SW 1271 (cell line): ENCODE data around the gene C9orf43.

Experiments used
- DNase-seq, 2 experiments: peaks; one replicate each; lab custom pipeline; 2025; lab: John Stamatoyannopoulos, UW

C9orf43 gene

GRCh38 chr9:113465599-113466140 is 55.1 kb downstream of the C9orf43 start:
- no peak for DNase-seq

GRCh38 chr9:113467183-113467582 is 56.6 kb downstream of the C9orf43 start:
- DNase-seq = no peak

- DNase-seq = no peak
Measured at GRCh38 chr9:113468716-113469448, 58.3 kb downstream of the C9orf43 start.

DNA sequence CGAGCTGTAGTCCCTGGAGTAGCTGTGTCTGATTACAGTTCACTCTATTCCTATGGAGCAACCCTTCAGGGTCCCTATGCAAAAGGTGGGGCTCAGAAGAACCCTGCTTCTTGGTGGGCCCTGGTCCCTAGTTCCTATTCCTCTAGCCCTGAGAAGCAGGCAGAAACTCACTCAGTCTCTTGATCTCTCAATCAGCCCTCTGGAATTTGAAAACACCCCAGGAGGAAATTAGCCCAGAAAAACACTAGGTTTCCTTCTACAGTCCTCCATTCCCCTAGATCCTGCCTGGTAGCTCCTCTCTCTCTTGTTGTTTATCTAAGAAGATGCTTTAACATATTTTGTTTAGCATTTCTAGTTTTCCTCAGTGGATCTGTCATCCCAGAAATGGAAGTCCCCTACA is 60.6 kb downstream of the C9orf43 start:
- no peak for DNase-seq

- no peak for DNase-seq
Measured at GRCh38 chr9:113471566-113471965, 61.0 kb downstream of the C9orf43 start.

- DNase-seq = no peak
Measured at GRCh38 chr9:113472199-113472598, 61.7 kb downstream of the C9orf43 start.

DNA sequence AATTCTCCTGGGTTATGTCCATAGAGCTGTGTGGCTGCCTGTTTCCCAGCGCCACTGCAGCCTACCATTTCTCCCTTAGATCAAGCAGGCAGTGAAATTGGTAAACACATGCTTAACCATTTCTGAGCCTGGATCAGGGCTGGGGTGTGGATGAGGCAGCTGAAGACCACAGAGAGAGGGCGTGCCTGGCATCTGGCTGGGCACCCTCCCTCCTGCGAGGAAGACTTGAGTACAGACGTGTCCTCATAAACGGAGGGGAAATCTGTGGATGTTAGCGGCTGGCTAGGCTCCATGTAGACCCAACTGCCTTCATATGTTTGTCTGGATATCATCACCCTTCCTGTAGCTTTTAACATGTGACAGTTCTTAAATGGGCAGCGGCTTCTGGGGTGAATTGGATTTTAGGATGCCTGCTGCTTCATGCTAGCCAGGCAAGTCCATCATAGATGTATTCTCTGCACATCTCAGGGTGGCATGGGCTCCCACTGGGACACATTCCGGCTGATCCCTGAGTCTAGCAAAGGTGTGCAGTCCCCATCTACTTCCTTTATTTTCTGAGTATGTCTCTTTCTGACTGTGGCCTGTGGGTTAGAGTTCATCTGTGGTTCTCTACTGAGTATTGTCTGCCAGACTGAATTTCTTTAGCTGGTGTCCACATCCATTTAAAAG is 63.9 kb downstream of the C9orf43 start:
- no peak for DNase-seq

- DNase-seq = no peak
Measured at GRCh38 chr9:113475031-113475430, 64.5 kb downstream of the C9orf43 start.

DNA sequence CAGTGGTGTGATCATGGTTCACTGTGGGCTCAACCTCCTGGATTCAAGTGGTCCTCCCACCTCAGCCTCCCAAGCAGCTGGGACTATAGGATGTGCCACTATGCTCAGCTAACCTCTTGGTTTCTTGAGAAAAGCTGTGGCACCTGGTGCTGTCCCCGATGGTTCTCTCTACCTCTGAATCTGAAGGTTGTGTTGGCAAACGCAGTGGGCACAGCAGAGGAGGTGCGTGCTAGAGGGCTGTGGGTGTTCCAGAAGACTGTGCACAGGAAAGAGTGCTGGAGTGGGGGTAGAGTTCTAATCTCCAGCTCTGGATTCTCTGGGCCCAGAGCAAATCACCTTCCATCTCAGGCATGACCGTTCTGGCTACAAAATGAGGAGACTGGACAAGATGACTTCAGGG is 65.4 kb downstream of the C9orf43 start:
- DNase-seq = no peak

GRCh38 chr9:113476511-113476916 is 66.0 kb downstream of the C9orf43 start:
- no peak for DNase-seq

GRCh38 chr9:113477058-113477457 is 66.5 kb downstream of the C9orf43 start:
- DNase-seq = no peak

DNA sequence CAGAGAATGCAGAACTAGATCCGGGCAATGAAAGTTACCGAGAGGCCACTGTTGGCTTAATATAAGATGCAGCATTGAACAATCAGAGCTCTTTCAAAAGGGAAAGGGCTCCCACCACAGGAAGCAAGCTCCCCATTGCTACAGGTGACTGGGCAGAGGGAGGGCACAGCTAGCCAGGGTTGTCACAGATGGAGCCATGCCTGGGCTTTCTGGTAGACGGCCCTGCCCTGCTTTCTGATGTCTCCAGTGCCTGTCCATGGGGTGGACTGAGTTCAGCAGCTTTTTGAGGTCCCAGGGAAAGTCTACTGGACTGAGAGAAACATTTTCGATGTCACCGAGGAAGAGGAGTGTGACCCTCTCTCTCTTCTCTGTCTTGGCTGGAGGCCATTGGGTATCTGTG is 67.1 kb downstream of the C9orf43 start:
- DNase-seq = no peak

DNA sequence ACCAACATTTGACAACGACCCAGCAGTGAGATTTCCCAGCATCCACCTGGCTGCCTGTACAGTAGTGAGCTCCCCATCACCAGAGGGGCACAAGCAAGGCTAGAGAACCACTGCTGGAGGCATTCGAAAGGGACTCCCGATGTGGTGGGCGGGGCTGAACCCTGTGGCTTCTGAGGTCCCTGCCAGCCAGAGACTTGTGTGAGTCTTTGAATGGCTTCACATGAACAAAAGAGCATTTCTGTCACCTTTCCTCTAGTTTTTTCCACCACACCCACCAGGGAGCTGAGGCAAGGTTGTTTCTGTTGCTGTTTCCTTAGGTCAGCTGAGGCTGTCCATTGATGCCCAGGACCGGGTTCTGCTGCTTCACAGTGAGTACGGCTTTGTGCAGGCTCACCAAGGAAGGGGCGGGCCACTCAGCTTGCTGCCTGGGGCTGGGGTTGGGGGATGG is 68.7 kb downstream of the C9orf43 start:
- DNase-seq = no peak
